Esophagus muscularis mucosa (tissue), 3 donors: ENCODE data around the gene CLEC16A.

Experiments
- POLR2A ChIP-seq: fragments of 450-650 bp; IDR thresholded peaks from one replicate; pipeline ENCODE4 v1.6.1; 2017; ENCODE audit warnings: antibody characterized with exemption, moderate library complexity, mild to moderate bottlenecking, low read depth
- POLR2AphosphoS5 ChIP-seq, 2 donors: sonication (generic); formaldehyde crosslinking; IDR thresholded peaks; one replicate each; pipeline ENCODE4 v1.6.1; 2017; ENCODE audit warnings: antibody characterized with exemption in 2 of 2
- TF ChIP-seq, protein P1 (sequence below), 3 experiments: fragments of 200-600 bp in 2 of 3; fragments of 450-650 bp in 1 of 3; sonication (generic) in 2 of 3; IDR thresholded peaks; one replicate each; pipeline ENCODE4 v1.5.1; 2017 to 2019; ENCODE audit warnings: antibody characterized with exemption in 3 of 3, mild to moderate bottlenecking in 2 of 3, moderate library complexity in 1 of 3

DNA sequence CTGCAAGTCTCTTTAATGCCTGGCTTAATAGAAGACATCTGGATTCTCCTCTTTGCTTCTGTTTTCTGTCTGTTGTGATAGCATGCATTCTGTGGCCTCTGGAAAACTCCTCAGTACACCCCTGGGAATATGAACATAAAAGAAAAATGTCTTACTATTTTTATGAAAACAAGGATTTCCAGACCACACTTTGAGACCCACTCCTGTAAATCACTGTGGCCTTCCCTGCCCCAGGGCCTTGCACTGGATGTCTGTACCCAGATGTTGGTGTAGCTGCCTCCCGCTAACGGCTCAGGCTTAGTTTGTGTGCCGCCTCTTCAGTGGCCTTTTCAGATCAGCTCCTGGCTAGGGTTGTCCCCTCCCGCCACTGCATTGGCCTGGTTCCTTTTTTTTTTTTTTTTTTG is 185.0 kb downstream of the CLEC16A start:
- TF ChIP-seq, protein P1, sequence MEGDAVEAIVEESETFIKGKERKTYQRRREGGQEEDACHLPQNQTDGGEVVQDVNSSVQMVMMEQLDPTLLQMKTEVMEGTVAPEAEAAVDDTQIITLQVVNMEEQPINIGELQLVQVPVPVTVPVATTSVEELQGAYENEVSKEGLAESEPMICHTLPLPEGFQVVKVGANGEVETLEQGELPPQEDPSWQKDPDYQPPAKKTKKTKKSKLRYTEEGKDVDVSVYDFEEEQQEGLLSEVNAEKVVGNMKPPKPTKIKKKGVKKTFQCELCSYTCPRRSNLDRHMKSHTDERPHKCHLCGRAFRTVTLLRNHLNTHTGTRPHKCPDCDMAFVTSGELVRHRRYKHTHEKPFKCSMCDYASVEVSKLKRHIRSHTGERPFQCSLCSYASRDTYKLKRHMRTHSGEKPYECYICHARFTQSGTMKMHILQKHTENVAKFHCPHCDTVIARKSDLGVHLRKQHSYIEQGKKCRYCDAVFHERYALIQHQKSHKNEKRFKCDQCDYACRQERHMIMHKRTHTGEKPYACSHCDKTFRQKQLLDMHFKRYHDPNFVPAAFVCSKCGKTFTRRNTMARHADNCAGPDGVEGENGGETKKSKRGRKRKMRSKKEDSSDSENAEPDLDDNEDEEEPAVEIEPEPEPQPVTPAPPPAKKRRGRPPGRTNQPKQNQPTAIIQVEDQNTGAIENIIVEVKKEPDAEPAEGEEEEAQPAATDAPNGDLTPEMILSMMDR (IDR thresholded peaks at IDR 0.05), result no peak
- TF ChIP-seq POLR2A (no peak), POLR2AphosphoS5 (IDR thresholded peaks at IDR 0.05) (no peak)
